GM23338 (cell line): ENCODE data around the gene CCDC187. TPM values are rescaled to one million over a fixed set of nuclear protein-coding genes. Genes with fewer than 3 reads are reported as not detected.

Experiments used
- ATAC-seq: fragments of 200-7000 bp; cut with Tn5 transposase; 3 replicates; pipeline ENCODE4 v1.9.1; 2020
- DNase-seq: peaks from one replicate; pipeline ENCODE4 v3.0.0-alpha.2; 2015; ENCODE audit warnings: low spot score
- H2AFZ ChIP-seq: fragments of 200-600 bp; sonication (generic); 2 replicates; pipeline ENCODE4 v1.8.0; 2016; ENCODE audit warnings: antibody characterized with exemption, mild to moderate bottlenecking, moderate library complexity
- H3F3A ChIP-seq: fragments of 200-600 bp; sonication (generic); replicated peaks from 2 replicates; pipeline ENCODE4 v1.8.0; 2017; ENCODE audit warnings: antibody characterized with exemption, mixed run types, low read depth
- H3K27ac ChIP-seq: fragments of 200-600 bp; sonication (generic); 2 replicates; pipeline ENCODE4 v1.6.1; 2016; ENCODE audit warnings: low read depth
- H3K27me3 ChIP-seq: fragments of 200-600 bp; sonication (generic); 2 replicates; pipeline ENCODE4 v1.8.0; 2016; ENCODE audit warnings: mild to moderate bottlenecking, mixed run types, moderate library complexity; ENCODE audit not compliant: insufficient read depth
- H3K36me3 ChIP-seq: fragments of 200-600 bp; sonication (generic); 2 replicates; pipeline ENCODE4 v1.8.0; 2016; ENCODE audit warnings: mild to moderate bottlenecking; ENCODE audit not compliant: insufficient read depth
- H3K4me1 ChIP-seq: fragments of 200-600 bp; sonication (generic); 2 replicates; pipeline ENCODE4 v1.8.0; 2016; ENCODE audit warnings: mild to moderate bottlenecking, moderate library complexity; ENCODE audit not compliant: insufficient read depth
- H3K4me2 ChIP-seq: fragments of 200-600 bp; sonication (generic); 2 replicates; pipeline ENCODE4 v1.7.1; 2017; ENCODE audit warnings: mixed run types
- H3K4me3 ChIP-seq: fragments of 200-600 bp; sonication (generic); 2 replicates; pipeline ENCODE4 v1.6.1; 2016; ENCODE audit warnings: mixed run types
- H3K79me2 ChIP-seq: fragments of 200-600 bp; sonication (generic); replicated peaks from 2 replicates; pipeline ENCODE4 v1.8.0; 2017; ENCODE audit warnings: mild to moderate bottlenecking; ENCODE audit not compliant: insufficient read depth
- H3K9me2 ChIP-seq: fragments of 200-600 bp; sonication (generic); 2 replicates; pipeline ENCODE4 v1.8.0; 2017; ENCODE audit not compliant: insufficient read depth
- H4K20me1 ChIP-seq: fragments of 200-600 bp; sonication (generic); replicated peaks from 2 replicates; pipeline ENCODE4 v1.8.0; 2017; ENCODE audit warnings: mild to moderate bottlenecking; ENCODE audit not compliant: insufficient read depth
- H3K27ac Mint-ChIP-seq: 2 replicates; pipeline ENCODE4 v1.8.0; 2020; ENCODE audit warnings: inconsistent platforms, mild to moderate bottlenecking, moderate library complexity, mixed read lengths
- H3K27me3 Mint-ChIP-seq: 3 replicates; pipeline ENCODE4 v1.8.0; 2022; ENCODE audit warnings: low read depth, mild to moderate bottlenecking, moderate library complexity, mixed read lengths, inconsistent platforms; ENCODE audit not compliant: insufficient read depth, poor library complexity
- H3K36me3 Mint-ChIP-seq: 3 replicates; pipeline ENCODE4 v1.8.0; 2021; ENCODE audit warnings: low read depth, mild to moderate bottlenecking, inconsistent platforms, moderate library complexity, mixed read lengths
- H3K4me1 Mint-ChIP-seq: 3 replicates; pipeline ENCODE4 v1.8.0; 2020; ENCODE audit warnings: mild to moderate bottlenecking, inconsistent platforms, mixed read lengths
- H3K4me3 Mint-ChIP-seq: 3 replicates; pipeline ENCODE4 v1.8.0; 2021; ENCODE audit warnings: moderate library complexity, mild to moderate bottlenecking, inconsistent platforms, mixed read lengths
- H3K9me3 Mint-ChIP-seq: 3 replicates; pipeline ENCODE4 v1.8.0; 2020; ENCODE audit warnings: moderate library complexity, mild to moderate bottlenecking, inconsistent platforms, mixed read lengths
- ETS1 ChIP-seq: IDR thresholded peaks from 2 replicates; pipeline ENCODE4 v1.6.1; 2016; ENCODE audit warnings: antibody characterized with exemption
- EZH2phosphoT487 ChIP-seq: fragments of 200-600 bp; sonication (generic); IDR thresholded peaks from one replicate; pipeline ENCODE4 v1.8.1; 2018; ENCODE audit warnings: antibody characterized with exemption; ENCODE audit not compliant: unreplicated experiment
- JUNB ChIP-seq: IDR thresholded peaks from one replicate; pipeline ENCODE4 v1.6.1; 2016; ENCODE audit warnings: antibody characterized with exemption; ENCODE audit not compliant: unreplicated experiment
- NANOG ChIP-seq: IDR thresholded peaks from 2 replicates; pipeline ENCODE4 v1.6.1; 2016; ENCODE audit warnings: antibody characterized with exemption, borderline replicate concordance
- POLR2AphosphoS5 ChIP-seq: IDR thresholded peaks from 2 replicates; pipeline ENCODE4 v1.6.1; 2016; ENCODE audit warnings: antibody characterized with exemption, low read depth
- ZNF331 ChIP-seq: fragments of 250-450 bp; sonication (Bioruptor Pico); IDR thresholded peaks from 2 replicates; pipeline ENCODE4 v1.5.0; 2020; ENCODE audit warnings: low read depth, mild to moderate bottlenecking, moderate library complexity
- polyA plus RNA-seq: library from polyadenylated mRNA; unstranded; fragments of >200 nt; fragmentation: Nextera tagmentation; extraction: Ambion mirVana; gene quantifications from 2 replicates; pipeline ENCODE4 v1.2.1, GENCODE V29; 2016
- total RNA-seq: library from RNA; depleted of rRNA; stranded (reverse); fragments of >200 nt; shearing (Covaris generic); gene quantifications from 2 replicates; pipeline ENCODE4 v1.2.3, GENCODE V29; 2014
- TF ChIP-seq, protein P1 (sequence below): IDR thresholded peaks from one replicate; pipeline ENCODE4 v1.6.1; 2018; ENCODE audit warnings: antibody characterized with exemption; ENCODE audit not compliant: unreplicated experiment
- TF ChIP-seq, protein P2 (sequence below): fragments of 250-450 bp; sonication (Bioruptor Pico); IDR thresholded peaks from 2 replicates; pipeline ENCODE4 v1.5.0; 2020; ENCODE audit warnings: mild to moderate bottlenecking, moderate library complexity

Gene CCDC187
- total and polyA plus RNA-seq, 2 experiments from 2014 or later: 0.14 TPM; not detected in 1

- H3K4me1 ChIP-seq: peaks cover 5% of the 10 kb centered on the region
- H3K27ac ChIP-seq: no peak overlapping the region
- H3K36me3 ChIP-seq: no peaks in the 10 kb centered on the region
- H3K4me3 ChIP-seq: no peak overlapping the region
- no peak overlapping the region for H2AFZ ChIP-seq
- Mint-ChIP-seq H3K27me3 (peaks cover 17% of the 10 kb centered on the region), H3K9me3 (no peaks in the 10 kb centered on the region; the same call in 1 of the 3 replicates), H3K36me3 (no peaks in the 10 kb centered on the region), H3K4me3 (no peak overlapping the region), H3K4me1 (peaks cover 3% of the 10 kb centered on the region; the same call in 2 of the 3 replicates), H3K27ac (no peak overlapping the region)
- TF ChIP-seq POLR2AphosphoS5 (no peak), ETS1 (no peak), EZH2phosphoT487 (no peak)
- H3F3A ChIP-seq: no peaks in the 10 kb centered on the region
- no peaks in the 10 kb centered on the region for H3K9me2 ChIP-seq
- no peak for ATAC-seq
- H3K79me2 ChIP-seq: no peaks in the 10 kb centered on the region
- H4K20me1 ChIP-seq: no peaks in the 10 kb centered on the region
- H3K27me3 ChIP-seq: no peaks in the 10 kb centered on the region
- DNase-seq: no peak
- no peak overlapping the region for H3K4me2 ChIP-seq
Measured at GRCh38 chr9:136347472-136348256, 43.8 kb upstream of the CCDC187 start.

DNA sequence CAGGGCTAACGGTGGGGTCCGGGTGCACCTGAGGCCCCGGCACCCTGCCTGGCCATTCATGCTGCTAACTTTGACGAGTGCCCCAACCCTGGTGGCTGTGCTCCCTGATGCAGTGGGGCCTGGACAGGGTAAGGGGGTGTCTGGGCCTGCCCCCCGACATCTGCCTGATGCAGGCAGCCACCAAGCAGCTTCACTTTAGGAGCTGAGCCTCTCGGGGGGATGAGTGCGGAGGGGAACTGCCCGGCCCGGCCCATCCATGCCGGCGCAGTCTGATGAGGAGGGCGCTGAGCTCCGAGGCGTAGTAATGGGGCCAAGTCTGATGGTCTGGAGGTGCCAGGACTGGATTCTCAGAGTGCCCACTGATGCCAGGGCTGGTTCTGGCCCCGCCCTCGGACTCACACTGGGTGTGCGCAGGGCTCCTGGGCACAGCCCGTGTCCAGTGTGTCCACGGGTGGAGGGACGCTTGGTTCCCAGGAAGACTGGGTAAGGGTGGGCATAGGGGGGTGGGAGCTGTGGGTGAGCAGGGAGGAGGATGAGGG is 43.1 kb upstream of the CCDC187 start:
- Histone ChIP-seq H3K4me3 (no peak overlapping the region), H3K4me1 (peaks cover 5% of the 10 kb centered on the region), H3K9me2 (no peaks in the 10 kb centered on the region), H3K27ac (no peak overlapping the region), H3K79me2 (no peaks in the 10 kb centered on the region), H3K36me3 (no peaks in the 10 kb centered on the region), H3F3A (no peaks in the 10 kb centered on the region), H3K4me2 (no peak overlapping the region), H3K27me3 (no peaks in the 10 kb centered on the region), H4K20me1 (no peaks in the 10 kb centered on the region), H2AFZ (no peak overlapping the region)
- peaks cover 19% of the 10 kb centered on the region for H3K27me3 Mint-ChIP-seq
- DNase-seq (no peak), ATAC-seq (no peak)
- H3K4me3 Mint-ChIP-seq: no peak overlapping the region
- no peaks in the 10 kb centered on the region; the same call in 1 of the 3 replicates for H3K9me3 Mint-ChIP-seq
- H3K4me1 Mint-ChIP-seq: peaks cover 3% of the 10 kb centered on the region; the same call in 2 of the 3 replicates
- H3K36me3 Mint-ChIP-seq: no peaks in the 10 kb centered on the region
- no peak overlapping the region for H3K27ac Mint-ChIP-seq
- TF ChIP-seq, protein P1, sequence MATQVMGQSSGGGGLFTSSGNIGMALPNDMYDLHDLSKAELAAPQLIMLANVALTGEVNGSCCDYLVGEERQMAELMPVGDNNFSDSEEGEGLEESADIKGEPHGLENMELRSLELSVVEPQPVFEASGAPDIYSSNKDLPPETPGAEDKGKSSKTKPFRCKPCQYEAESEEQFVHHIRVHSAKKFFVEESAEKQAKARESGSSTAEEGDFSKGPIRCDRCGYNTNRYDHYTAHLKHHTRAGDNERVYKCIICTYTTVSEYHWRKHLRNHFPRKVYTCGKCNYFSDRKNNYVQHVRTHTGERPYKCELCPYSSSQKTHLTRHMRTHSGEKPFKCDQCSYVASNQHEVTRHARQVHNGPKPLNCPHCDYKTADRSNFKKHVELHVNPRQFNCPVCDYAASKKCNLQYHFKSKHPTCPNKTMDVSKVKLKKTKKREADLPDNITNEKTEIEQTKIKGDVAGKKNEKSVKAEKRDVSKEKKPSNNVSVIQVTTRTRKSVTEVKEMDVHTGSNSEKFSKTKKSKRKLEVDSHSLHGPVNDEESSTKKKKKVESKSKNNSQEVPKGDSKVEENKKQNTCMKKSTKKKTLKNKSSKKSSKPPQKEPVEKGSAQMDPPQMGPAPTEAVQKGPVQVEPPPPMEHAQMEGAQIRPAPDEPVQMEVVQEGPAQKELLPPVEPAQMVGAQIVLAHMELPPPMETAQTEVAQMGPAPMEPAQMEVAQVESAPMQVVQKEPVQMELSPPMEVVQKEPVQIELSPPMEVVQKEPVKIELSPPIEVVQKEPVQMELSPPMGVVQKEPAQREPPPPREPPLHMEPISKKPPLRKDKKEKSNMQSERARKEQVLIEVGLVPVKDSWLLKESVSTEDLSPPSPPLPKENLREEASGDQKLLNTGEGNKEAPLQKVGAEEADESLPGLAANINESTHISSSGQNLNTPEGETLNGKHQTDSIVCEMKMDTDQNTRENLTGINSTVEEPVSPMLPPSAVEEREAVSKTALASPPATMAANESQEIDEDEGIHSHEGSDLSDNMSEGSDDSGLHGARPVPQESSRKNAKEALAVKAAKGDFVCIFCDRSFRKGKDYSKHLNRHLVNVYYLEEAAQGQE: no peak
- TF ChIP-seq JUNB (no peak), POLR2AphosphoS5 (no peak), NANOG (no peak), ZNF331 (CRISPR knock-in tag) (no peak)
- TF ChIP-seq, protein P2, sequence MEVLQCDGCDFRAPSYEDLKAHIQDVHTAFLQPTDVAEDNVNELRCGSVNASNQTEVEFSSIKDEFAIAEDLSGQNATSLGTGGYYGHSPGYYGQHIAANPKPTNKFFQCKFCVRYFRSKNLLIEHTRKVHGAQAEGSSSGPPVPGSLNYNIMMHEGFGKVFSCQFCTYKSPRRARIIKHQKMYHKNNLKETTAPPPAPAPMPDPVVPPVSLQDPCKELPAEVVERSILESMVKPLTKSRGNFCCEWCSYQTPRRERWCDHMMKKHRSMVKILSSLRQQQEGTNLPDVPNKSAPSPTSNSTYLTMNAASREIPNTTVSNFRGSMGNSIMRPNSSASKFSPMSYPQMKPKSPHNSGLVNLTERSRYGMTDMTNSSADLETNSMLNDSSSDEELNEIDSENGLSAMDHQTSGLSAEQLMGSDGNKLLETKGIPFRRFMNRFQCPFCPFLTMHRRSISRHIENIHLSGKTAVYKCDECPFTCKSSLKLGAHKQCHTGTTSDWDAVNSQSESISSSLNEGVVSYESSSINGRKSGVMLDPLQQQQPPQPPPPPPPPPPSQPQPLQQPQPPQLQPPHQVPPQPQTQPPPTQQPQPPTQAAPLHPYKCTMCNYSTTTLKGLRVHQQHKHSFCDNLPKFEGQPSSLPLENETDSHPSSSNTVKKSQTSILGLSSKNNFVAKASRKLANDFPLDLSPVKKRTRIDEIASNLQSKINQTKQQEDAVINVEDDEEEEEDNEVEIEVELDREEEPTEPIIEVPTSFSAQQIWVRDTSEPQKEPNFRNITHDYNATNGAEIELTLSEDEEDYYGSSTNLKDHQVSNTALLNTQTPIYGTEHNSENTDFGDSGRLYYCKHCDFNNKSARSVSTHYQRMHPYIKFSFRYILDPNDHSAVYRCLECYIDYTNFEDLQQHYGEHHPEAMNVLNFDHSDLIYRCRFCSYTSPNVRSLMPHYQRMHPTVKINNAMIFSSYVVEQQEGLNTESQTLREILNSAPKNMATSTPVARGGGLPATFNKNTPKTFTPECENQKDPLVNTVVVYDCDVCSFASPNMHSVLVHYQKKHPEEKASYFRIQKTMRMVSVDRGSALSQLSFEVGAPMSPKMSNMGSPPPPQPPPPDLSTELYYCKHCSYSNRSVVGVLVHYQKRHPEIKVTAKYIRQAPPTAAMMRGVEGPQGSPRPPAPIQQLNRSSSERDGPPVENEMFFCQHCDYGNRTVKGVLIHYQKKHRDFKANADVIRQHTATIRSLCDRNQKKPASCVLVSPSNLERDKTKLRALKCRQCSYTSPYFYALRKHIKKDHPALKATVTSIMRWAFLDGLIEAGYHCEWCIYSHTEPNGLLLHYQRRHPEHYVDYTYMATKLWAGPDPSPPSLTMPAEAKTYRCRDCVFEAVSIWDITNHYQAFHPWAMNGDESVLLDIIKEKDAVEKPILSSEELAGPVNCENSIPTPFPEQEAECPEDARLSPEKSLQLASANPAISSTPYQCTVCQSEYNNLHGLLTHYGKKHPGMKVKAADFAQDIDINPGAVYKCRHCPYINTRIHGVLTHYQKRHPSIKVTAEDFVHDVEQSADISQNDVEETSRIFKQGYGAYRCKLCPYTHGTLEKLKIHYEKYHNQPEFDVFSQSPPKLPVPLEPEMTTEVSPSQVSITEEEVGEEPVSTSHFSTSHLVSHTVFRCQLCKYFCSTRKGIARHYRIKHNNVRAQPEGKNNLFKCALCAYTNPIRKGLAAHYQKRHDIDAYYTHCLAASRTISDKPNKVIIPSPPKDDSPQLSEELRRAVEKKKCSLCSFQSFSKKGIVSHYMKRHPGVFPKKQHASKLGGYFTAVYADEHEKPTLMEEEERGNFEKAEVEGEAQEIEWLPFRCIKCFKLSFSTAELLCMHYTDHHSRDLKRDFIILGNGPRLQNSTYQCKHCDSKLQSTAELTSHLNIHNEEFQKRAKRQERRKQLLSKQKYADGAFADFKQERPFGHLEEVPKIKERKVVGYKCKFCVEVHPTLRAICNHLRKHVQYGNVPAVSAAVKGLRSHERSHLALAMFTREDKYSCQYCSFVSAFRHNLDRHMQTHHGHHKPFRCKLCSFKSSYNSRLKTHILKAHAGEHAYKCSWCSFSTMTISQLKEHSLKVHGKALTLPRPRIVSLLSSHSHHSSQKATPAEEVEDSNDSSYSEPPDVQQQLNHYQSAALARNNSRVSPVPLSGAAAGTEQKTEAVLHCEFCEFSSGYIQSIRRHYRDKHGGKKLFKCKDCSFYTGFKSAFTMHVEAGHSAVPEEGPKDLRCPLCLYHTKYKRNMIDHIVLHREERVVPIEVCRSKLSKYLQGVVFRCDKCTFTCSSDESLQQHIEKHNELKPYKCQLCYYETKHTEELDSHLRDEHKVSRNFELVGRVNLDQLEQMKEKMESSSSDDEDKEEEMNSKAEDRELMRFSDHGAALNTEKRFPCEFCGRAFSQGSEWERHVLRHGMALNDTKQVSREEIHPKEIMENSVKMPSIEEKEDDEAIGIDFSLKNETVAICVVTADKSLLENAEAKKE (CRISPR knock-in tag): no peak
